ENCODE measurements around the gene DYRK1B.
"Not testable (repeated sequence)": the region's sequence is repeated elsewhere in the genome, so short reads cannot be mapped to it uniquely, and the experiment has no call there.

Gene DYRK1B

GRCh38 chr19:39833464-39834286 lies at the start of gene DYRK1B:
TSS of gene DYRK1B (minus strand) at chr19:39834162. CDS start at chr19:39831867, 2,295 bp downstream.
- peak; percentile 94 for DNase-seq (ENCODE audit: low read depth, low spot score)

- not testable (repeated sequence) for DNase-seq (ENCODE audit: low read depth, low spot score)
Measured at GRCh38 chr19:39882645-39883044, 48.7 kb upstream of the DYRK1B start.

- DNase-seq (ENCODE audit: low read depth, low spot score) = not testable (repeated sequence)
Measured at GRCh38 chr19:39881495-39882110, 47.6 kb upstream of the DYRK1B start.

- not testable (repeated sequence) for DNase-seq (ENCODE audit: low read depth, low spot score)
Measured at GRCh38 chr19:39880241-39880640, 46.3 kb upstream of the DYRK1B start.

GRCh38 chr19:39879796-39880195 lies 45.8 kb upstream of the DYRK1B start:
- not testable (repeated sequence) for DNase-seq (ENCODE audit: low read depth, low spot score)

GRCh38 chr19:39878866-39879265 lies 44.9 kb upstream of the DYRK1B start:
- not testable (repeated sequence) for DNase-seq (ENCODE audit: low read depth, low spot score)

GRCh38 chr19:39878398-39878797 lies 44.4 kb upstream of the DYRK1B start:
- DNase-seq (ENCODE audit: low read depth, low spot score) = no peak

- not testable (repeated sequence) for DNase-seq (ENCODE audit: low read depth, low spot score)
Measured at GRCh38 chr19:39877982-39878381, 44.0 kb upstream of the DYRK1B start.

- DNase-seq (ENCODE audit: low read depth, low spot score) = not testable (repeated sequence)
Measured at GRCh38 chr19:39877488-39877887, 43.5 kb upstream of the DYRK1B start.

GRCh38 chr19:39876486-39876885 lies 42.5 kb upstream of the DYRK1B start:
- DNase-seq (ENCODE audit: low read depth, low spot score) = not testable (repeated sequence)

GRCh38 chr19:39875401-39875864 lies 41.5 kb upstream of the DYRK1B start:
- DNase-seq (ENCODE audit: low read depth, low spot score) = not testable (repeated sequence)

- DNase-seq (ENCODE audit: low read depth, low spot score) = no peak
Measured at GRCh38 chr19:39874404-39874803, 40.4 kb upstream of the DYRK1B start.

GRCh38 chr19:39873385-39873784 lies 39.4 kb upstream of the DYRK1B start:
- no peak for DNase-seq (ENCODE audit: low read depth, low spot score)

- DNase-seq (ENCODE audit: low read depth, low spot score) = no peak
Measured at GRCh38 chr19:39871886-39872866, 38.2 kb upstream of the DYRK1B start.

- DNase-seq (ENCODE audit: low read depth, low spot score) = no peak
Measured at GRCh38 chr19:39871362-39871761, 37.4 kb upstream of the DYRK1B start.

- DNase-seq (ENCODE audit: low read depth, low spot score) = no peak
Measured at GRCh38 chr19:39870171-39870971, 36.4 kb upstream of the DYRK1B start.

- DNase-seq (ENCODE audit: low read depth, low spot score) = no peak
Measured at GRCh38 chr19:39867952-39868351, 34.0 kb upstream of the DYRK1B start.

- no peak for DNase-seq (ENCODE audit: low read depth, low spot score)
Measured at GRCh38 chr19:39867133-39867532, 33.2 kb upstream of the DYRK1B start.

- DNase-seq (ENCODE audit: low read depth, low spot score) = no peak
Measured at GRCh38 chr19:39865953-39866352, 32.0 kb upstream of the DYRK1B start.

- no peak for DNase-seq (ENCODE audit: low read depth, low spot score)
Measured at GRCh38 chr19:39865186-39865585, 31.2 kb upstream of the DYRK1B start.

- no peak for DNase-seq (ENCODE audit: low read depth, low spot score)
Measured at GRCh38 chr19:39864118-39864517, 30.2 kb upstream of the DYRK1B start.

Measured in brain pericyte (primary cell).